ENCODE data around the gene HCN4. TPM values are rescaled to one million over a fixed set of nuclear protein-coding genes. Genes with fewer than 3 reads are reported as not detected.

HCN4 gene
- total and polyA plus RNA-seq, 2 donors (not counting 3 experiments of a cell fraction or from before 2014, with no cell fraction given), result 0.01 TPM; not detected in 1

- intact Hi-C loops (cut with micrococcal nuclease), result no loop called here
- no peaks in the 10 kb centered on the region for H3K9me3 ChIP-seq (replicated peaks; ENCODE audit: control insufficient read depth, insufficient read depth, low read length)
- no peaks in the 10 kb centered on the region for H3K27me3 ChIP-seq (ENCODE audit: control insufficient read depth in 2 of 2, insufficient read depth in 2 of 2, low read length in 2 of 2)
- no peaks in the 10 kb centered on the region for H3K36me3 ChIP-seq (ENCODE audit: control insufficient read depth in 2 of 2, extremely low read depth in 1 of 2, insufficient read depth in 2 of 2, low read length in 2 of 2)
- no TSS peak for BruUV-seq (replicated peaks)
- no peak overlapping the region for H3K9ac ChIP-seq (replicated peaks; ENCODE audit: extremely low read depth, insufficient read depth, low read length)
- no peak overlapping the region for H3K27ac ChIP-seq (ENCODE audit: insufficient read depth, low read depth, low read length)
- FAIRE-seq (no peak), DNase-seq (ENCODE audit: low read depth, low spot score) (no peak)
- no peaks in the 10 kb centered on the region for H4K20me1 ChIP-seq (replicated peaks; ENCODE audit: control insufficient read depth, extremely low read depth, insufficient read depth, low read length)
- ChIA-PET CTCF (interaction anchor here (1.1 kb wide), 1 partner anchor 47 kb away, joined by 3 read pairs; no protein-coding TSS in a partner anchor), POLR2A (no interaction called here)
- dilution Hi-C loops (cut with MboI; ENCODE audit: extremely low pct_ligation_motif_present, low sequenced_read_pairs), result no loop called here
- TF ChIP-seq, protein P1, sequence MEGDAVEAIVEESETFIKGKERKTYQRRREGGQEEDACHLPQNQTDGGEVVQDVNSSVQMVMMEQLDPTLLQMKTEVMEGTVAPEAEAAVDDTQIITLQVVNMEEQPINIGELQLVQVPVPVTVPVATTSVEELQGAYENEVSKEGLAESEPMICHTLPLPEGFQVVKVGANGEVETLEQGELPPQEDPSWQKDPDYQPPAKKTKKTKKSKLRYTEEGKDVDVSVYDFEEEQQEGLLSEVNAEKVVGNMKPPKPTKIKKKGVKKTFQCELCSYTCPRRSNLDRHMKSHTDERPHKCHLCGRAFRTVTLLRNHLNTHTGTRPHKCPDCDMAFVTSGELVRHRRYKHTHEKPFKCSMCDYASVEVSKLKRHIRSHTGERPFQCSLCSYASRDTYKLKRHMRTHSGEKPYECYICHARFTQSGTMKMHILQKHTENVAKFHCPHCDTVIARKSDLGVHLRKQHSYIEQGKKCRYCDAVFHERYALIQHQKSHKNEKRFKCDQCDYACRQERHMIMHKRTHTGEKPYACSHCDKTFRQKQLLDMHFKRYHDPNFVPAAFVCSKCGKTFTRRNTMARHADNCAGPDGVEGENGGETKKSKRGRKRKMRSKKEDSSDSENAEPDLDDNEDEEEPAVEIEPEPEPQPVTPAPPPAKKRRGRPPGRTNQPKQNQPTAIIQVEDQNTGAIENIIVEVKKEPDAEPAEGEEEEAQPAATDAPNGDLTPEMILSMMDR (IDR thresholded peaks at IDR 0.05; ENCODE audit: extremely low read depth in 1 of 2, insufficient read depth in 1 of 2, low read depth in 1 of 2, low read length in 2 of 2), result no peak
- TF ChIP-seq MYC (IDR thresholded peaks at IDR 0.05; ENCODE audit: low read depth, low read length) (no peak), MAX (IDR thresholded peaks at IDR 0.05; ENCODE audit: insufficient read depth, insufficient read length) (no peak), FOS (IDR thresholded peaks at IDR 0.05; ENCODE audit: borderline replicate concordance, insufficient read depth, low read length) (no peak)
- H3K4me2 ChIP-seq (ENCODE audit: insufficient read depth, low read length), result no peak overlapping the region
- H3K79me2 ChIP-seq (ENCODE audit: control insufficient read depth, insufficient read depth, low read length), result no peaks in the 10 kb centered on the region
- no peak overlapping the region for H3K4me3 ChIP-seq (replicated peaks in 1 of 3; ENCODE audit: insufficient read depth in 1 of 3, low read depth in 1 of 3, low read length in 3 of 3)
- H3K9me1 ChIP-seq (replicated peaks; ENCODE audit: control insufficient read depth, extremely low read depth, insufficient read depth, low read length), result no peaks in the 10 kb centered on the region
- no peak overlapping the region for H2AFZ ChIP-seq (ENCODE audit: low read depth, low read length)
- H3K4me1 ChIP-seq (ENCODE audit: control insufficient read depth, extremely low read depth, insufficient read depth, low read length), result no peaks in the 10 kb centered on the region
Measured at GRCh38 chr15:73331501-73331900, 37.3 kb downstream of the HCN4 start.

Measured in endothelial cell of umbilical vein (primary cell).